ACC112 (cell line): ENCODE measurements around the gene ANKRD33B.

ENCODE experiments used
- H2AFZ ChIP-seq: fragments of 200-600 bp; sonication (generic); one replicate; pipeline ENCODE4 v1.6.0; 2017; ENCODE audit warnings: antibody characterized with exemption, low read length; ENCODE audit not compliant: unreplicated experiment
- H3K27ac ChIP-seq: fragments of 200-600 bp; sonication (generic); 2 replicates; pipeline ENCODE4 v1.5.1; 2014; ENCODE audit warnings: low read depth, mild to moderate bottlenecking, antibody characterized with exemption, low read length, moderate library complexity
- H3K27me3 ChIP-seq: fragments of 200-600 bp; sonication (generic); 2 replicates; pipeline ENCODE4 v1.6.1; 2014; ENCODE audit warnings: mild to moderate bottlenecking, antibody characterized with exemption, low read length, moderate library complexity, mixed read lengths; ENCODE audit not compliant: insufficient read depth
- H3K36me3 ChIP-seq: fragments of 200-600 bp; sonication (generic); 2 replicates; pipeline ENCODE4 v1.6.1; 2016; ENCODE audit warnings: mild to moderate bottlenecking, antibody characterized with exemption, low read length, moderate library complexity, mixed read lengths; ENCODE audit not compliant: insufficient read depth
- H3K4me1 ChIP-seq: fragments of 200-600 bp; sonication (generic); one replicate; pipeline ENCODE4 v1.6.1; 2016; ENCODE audit warnings: low read length, mixed read lengths; ENCODE audit not compliant: insufficient read depth, unreplicated experiment, control insufficient read depth
- H3K4me3 ChIP-seq: fragments of 200-600 bp; sonication (generic); 2 replicates; pipeline ENCODE4 v1.5.1; 2014; ENCODE audit warnings: mild to moderate bottlenecking, low read depth, low read length
- H3K79me2 ChIP-seq: fragments of 200-600 bp; sonication (generic); one replicate; pipeline ENCODE4 v1.6.0; 2016; ENCODE audit warnings: low read length; ENCODE audit not compliant: control insufficient read depth, unreplicated experiment, insufficient read depth

Gene ANKRD33B

DNA sequence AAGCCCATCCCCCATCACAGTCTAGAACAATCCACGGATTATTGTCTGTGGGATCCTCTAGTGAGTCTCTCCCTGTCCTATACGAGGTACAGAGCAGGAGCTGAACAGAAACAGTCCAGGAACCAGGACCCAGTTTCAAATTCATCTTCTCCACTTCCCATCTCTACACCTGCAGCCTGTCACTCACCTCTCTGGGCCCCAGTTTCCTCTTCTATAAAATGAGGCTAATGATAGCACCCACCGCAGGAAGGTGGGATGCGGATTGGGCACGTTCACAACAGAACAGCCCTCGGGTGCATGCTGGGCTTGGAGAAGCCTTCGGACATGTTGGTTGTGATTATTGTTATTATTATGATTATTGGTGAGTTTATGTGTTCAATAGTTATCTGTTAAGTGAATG is 78.5 kb downstream of the ANKRD33B start:
- Histone ChIP-seq H3K79me2 (no peaks in the 10 kb centered on the region), H3K27me3 (no peaks in the 10 kb centered on the region), H3K4me3 (no peak overlapping the region), H3K4me1 (no peaks in the 10 kb centered on the region), H2AFZ (no peak overlapping the region), H3K36me3 (no peaks in the 10 kb centered on the region), H3K27ac (no peak overlapping the region)

DNA sequence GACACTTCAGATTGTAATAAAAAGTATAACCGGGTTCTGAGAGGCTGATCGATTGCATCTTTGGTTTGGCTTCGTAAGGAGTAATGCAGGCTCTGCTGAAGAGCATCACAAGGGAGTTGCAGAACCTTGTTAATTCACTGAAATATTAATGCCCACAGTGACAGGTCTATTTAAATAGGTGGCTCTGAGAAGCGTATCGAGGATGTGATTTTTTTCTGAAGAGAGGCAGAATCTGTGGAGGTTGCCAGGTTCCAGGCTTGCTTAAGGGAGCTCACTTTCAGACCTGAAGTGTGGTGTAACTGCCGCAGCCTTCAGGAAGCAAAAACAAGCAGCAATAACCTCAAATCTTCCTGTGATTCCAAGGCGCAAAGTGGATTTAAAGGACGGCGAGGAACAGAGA is 80.3 kb downstream of the ANKRD33B start:
- no peaks in the 10 kb centered on the region for H3K4me1 ChIP-seq
- H3K27ac ChIP-seq, result no peak overlapping the region
- no peaks in the 10 kb centered on the region for H3K79me2 ChIP-seq
- H2AFZ ChIP-seq, result no peak overlapping the region
- H3K4me3 ChIP-seq, result no peak overlapping the region
- H3K36me3 ChIP-seq, result no peaks in the 10 kb centered on the region
- H3K27me3 ChIP-seq, result no peaks in the 10 kb centered on the region

DNA sequence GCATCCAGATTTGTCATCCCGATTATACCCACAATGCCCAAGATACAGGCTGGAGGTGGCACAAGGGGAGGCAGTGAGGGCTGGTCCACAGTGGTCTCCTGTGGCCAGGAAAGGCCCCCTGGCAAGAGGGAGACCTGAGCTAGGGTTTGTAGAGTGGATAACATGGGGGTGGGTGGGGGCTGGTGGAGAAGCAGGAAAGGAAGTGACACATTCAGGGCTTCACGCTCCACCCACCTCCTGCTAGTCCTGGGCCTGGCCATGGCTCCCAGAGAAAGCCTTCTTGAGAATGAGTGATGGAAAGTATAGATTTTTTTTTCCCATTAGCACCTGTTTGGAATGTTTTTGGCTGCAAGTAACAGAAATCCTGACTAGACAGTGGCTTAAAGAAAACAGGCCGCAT is 81.3 kb downstream of the ANKRD33B start:
- Histone ChIP-seq H3K27me3 (no peaks in the 10 kb centered on the region), H3K36me3 (no peaks in the 10 kb centered on the region), H3K27ac (no peak overlapping the region), H3K4me3 (no peak overlapping the region), H3K4me1 (no peaks in the 10 kb centered on the region), H2AFZ (no peak overlapping the region), H3K79me2 (no peaks in the 10 kb centered on the region)

DNA sequence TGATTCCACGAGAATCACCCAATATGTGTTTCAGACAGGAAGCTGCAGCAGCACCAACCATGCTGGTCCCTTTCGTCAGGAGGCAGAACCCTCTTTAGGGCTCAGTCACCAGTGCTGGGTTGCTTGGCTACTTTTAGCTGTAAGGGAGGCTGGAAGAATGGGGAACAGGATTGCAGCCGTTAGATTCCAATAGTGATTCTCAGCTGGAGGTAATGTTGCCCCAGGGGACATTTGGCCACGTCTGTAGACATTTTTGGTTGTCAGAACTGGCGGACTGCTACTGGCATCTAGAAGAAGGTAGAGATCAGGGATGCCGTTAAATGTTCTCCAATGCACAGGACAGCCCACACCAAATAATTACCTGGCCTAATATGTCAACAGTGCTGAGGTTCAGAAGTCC is 81.8 kb downstream of the ANKRD33B start:
- Histone ChIP-seq H3K36me3 (no peaks in the 10 kb centered on the region), H3K27ac (no peak overlapping the region), H2AFZ (no peak overlapping the region), H3K27me3 (no peaks in the 10 kb centered on the region), H3K79me2 (no peaks in the 10 kb centered on the region), H3K4me1 (no peaks in the 10 kb centered on the region), H3K4me3 (no peak overlapping the region)

DNA sequence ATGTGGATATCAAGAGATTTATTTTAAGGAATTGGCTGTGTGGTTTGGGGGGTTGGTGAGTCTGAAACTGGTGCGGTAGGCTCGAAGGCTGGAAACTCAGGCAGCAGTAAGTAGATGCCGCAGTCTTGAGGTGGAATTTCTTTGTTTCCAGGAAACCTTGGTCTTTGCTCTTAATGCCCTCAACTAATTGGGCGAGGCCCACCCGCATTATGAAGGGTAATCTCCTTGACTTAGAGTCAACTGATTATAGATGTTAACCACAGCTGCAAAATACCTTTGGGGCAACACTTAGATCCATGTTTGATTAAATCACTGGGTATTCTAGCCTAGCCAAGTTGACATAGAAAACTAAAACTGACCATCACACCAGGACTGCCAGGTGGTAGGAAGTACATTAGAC is 83.8 kb downstream of the ANKRD33B start:
- Histone ChIP-seq H3K4me1 (no peaks in the 10 kb centered on the region), H3K36me3 (no peaks in the 10 kb centered on the region), H3K4me3 (no peak overlapping the region), H3K27me3 (no peaks in the 10 kb centered on the region), H2AFZ (no peak overlapping the region), H3K27ac (no peak overlapping the region), H3K79me2 (no peaks in the 10 kb centered on the region)

DNA sequence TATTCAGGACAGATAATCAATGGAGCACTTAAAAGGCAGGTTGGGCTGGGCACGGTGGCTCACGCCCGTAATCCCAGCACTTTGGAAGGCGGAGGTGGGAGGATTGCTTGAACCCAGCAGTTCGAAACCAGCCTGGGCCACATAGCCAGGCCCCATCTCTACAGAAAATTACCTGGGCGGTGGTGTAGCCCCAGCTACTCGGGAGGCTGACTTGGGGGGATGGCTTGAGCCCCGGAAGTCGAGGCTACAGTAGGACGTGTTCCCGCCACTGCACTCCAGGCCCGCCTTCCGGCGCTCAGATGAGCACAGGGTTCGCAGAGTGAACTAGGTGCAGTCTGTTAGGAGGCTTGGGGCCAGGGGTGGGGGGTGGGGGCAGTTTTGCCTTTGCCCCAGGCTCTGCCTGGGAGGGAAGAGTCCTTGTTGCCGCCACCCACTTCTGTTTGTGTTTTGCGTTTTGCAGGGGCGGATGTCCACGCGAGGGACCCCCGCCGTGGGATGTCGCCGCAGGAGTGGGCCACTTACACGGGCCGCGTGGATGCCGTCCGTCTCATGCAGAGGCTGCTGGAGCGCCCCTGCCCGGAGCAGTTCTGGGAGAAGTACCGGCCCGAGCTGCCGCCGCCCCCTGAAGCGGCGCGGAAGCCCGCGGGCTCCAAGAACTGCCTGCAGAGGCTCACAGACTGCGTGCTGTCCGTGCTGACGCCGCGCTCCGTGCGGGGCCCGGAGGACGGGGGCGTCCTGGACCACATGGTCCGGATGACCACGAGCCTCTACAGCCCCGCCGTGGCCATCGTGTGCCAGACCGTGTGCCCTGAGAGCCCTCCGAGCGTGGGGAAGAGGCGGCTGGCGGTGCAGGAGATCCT is 85.2 kb downstream of the ANKRD33B start:
- Histone ChIP-seq H2AFZ (no peak overlapping the region), H3K4me3 (no peak overlapping the region), H3K27ac (no peak overlapping the region), H3K27me3 (no peaks in the 10 kb centered on the region), H3K79me2 (no peaks in the 10 kb centered on the region), H3K4me1 (no peaks in the 10 kb centered on the region), H3K36me3 (no peaks in the 10 kb centered on the region)

DNA sequence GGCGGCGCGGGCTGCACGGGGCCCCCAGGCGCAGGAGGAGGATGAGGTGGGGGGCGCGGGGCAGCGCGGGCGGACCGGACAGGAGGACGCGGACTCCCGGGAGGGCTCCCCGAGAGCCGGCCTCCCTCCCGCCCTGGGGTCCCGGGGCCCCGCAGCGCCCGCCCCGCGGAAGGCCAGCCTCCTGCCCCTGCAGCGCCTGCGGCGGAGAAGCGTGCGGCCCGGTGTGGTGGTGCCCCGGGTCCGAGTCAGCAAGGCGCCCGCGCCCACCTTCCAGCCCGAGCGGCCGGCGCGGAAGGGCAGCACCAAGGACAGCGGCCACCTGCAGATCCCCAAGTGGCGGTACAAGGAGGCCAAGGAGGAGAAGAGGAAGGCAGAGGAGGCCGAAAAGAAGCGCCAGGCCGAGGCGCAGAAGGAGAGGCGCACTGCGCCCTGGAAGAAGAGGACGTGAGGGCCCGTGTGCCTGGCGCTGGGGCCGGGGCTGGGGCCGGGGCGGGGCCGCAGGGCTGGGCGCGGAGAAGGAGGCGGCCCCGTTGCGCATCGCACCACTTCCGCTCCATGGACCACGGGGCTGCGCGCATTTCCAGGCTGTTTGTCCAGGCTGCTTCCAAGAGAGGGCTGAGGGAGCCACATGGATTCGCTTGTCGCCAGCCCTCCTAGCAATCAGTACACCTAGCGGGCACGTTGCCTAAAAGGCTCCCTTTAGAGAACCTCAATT is 86.0 kb downstream of the ANKRD33B start:
- Histone ChIP-seq H3K4me1 (no peaks in the 10 kb centered on the region), H3K27ac (no peak overlapping the region), H3K27me3 (no peaks in the 10 kb centered on the region), H3K36me3 (no peaks in the 10 kb centered on the region), H3K79me2 (no peaks in the 10 kb centered on the region), H2AFZ (no peak overlapping the region), H3K4me3 (no peak overlapping the region)

DNA sequence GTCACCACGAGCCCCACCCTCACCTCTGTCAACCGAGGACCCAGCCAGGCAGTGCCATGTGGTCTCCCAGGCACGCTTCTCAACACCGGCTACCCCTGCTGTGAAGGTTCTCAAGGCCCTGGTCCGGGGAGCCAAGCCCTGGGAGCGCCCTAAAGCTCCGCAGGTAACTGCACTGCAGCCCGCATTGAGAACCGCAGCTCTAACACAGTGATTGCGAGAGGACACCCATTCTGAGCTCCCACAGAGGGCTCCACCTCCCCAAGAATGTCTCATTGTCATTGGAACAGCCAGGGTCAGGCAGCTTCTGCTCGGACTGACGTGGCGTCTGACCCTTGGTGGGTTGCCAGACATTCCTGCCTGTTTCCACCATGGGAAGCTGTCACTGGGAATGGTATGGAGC is 88.3 kb downstream of the ANKRD33B start:
- Histone ChIP-seq H3K36me3 (no peaks in the 10 kb centered on the region), H3K27ac (no peak overlapping the region), H3K4me1 (no peaks in the 10 kb centered on the region), H3K27me3 (no peaks in the 10 kb centered on the region), H3K4me3 (no peak overlapping the region), H3K79me2 (no peaks in the 10 kb centered on the region), H2AFZ (no peak overlapping the region)

DNA sequence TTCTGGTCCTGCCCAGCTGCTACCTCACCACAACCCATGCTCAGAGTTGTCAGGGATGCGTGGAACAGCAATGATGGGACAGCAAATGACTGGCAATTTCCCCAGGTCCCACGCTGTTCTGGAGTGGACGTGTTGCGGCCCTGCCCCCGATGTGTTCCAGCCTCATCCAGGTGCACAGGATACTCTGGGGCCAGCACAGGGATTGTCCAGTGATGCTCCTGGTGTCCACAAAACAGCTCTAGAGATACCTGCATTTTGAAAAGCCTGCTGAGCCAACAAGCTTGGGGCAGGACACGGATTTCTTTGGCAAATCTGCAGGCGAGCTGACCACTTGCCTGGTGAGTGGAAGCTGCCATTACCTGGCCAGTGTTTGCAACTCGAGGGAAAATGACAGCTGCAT is 88.7 kb downstream of the ANKRD33B start:
- H3K4me3 ChIP-seq, result no peak overlapping the region
- no peak overlapping the region for H3K27ac ChIP-seq
- no peaks in the 10 kb centered on the region for H3K4me1 ChIP-seq
- H3K79me2 ChIP-seq, result no peaks in the 10 kb centered on the region
- no peaks in the 10 kb centered on the region for H3K27me3 ChIP-seq
- H2AFZ ChIP-seq, result no peak overlapping the region
- no peaks in the 10 kb centered on the region for H3K36me3 ChIP-seq

DNA sequence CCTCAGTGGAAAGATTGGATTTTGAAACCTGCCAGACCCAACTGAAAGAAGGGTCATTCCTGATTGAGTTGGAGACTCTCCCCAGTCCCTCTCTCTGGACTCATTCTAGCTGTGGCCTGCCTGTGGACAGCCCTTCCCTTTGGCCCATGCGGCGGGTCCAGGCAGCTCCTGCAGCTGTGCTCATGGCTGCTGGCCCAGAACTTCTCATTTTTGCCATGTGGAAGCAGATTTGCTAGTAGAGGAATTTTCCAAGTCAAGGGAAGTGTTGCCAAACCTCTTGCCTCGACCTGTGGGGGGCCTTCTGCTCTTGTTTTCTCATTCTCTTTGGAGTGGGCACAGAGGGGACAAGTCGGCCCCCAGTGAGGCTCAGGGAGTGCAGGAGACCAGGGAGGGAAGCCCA is 89.2 kb downstream of the ANKRD33B start:
- H3K27ac ChIP-seq, result no peak overlapping the region
- no peaks in the 10 kb centered on the region for H3K4me1 ChIP-seq
- H3K27me3 ChIP-seq, result no peaks in the 10 kb centered on the region
- no peak overlapping the region for H2AFZ ChIP-seq
- no peaks in the 10 kb centered on the region for H3K79me2 ChIP-seq
- H3K4me3 ChIP-seq, result no peak overlapping the region
- no peaks in the 10 kb centered on the region for H3K36me3 ChIP-seq
